HUES64 (cell line): Measurements from ENCODE around the gene NMRAL1.

Source experiments
- H3K27ac ChIP-seq: 2 replicates; pipeline ENCODE4 v1.7.0; 2013; ENCODE audit warnings: low read depth, low read length, inconsistent platforms
- H3K27me3 ChIP-seq: 2 replicates; pipeline ENCODE4 v1.6.1; 2013; ENCODE audit warnings: mild to moderate bottlenecking, low read length; ENCODE audit not compliant: insufficient read depth
- H3K36me3 ChIP-seq: 2 replicates; pipeline ENCODE4 v1.6.1; 2013; ENCODE audit warnings: mild to moderate bottlenecking, low read length; ENCODE audit not compliant: insufficient read depth
- H3K4me1 ChIP-seq: 2 replicates; pipeline ENCODE4 v1.6.1; 2013; ENCODE audit warnings: mild to moderate bottlenecking, low read length, moderate library complexity; ENCODE audit not compliant: insufficient read depth
- H3K4me3 ChIP-seq: 2 replicates; pipeline ENCODE4 v1.5.1; 2013; ENCODE audit warnings: mild to moderate bottlenecking, low read length, moderate library complexity
- H3K9ac ChIP-seq: 2 replicates; pipeline ENCODE4 v1.6.1; 2013; ENCODE audit warnings: mild to moderate bottlenecking, low read depth, low read length
- H3K9me3 ChIP-seq: 2 replicates; pipeline ENCODE4 v1.6.1; 2013; ENCODE audit warnings: low read depth, low read length; ENCODE audit not compliant: insufficient read depth
- WGBS: fragments of 150-250, 120-280 bp; methylation state at CpG from one replicate; pipeline ENCODE4 v1.1.7; 2013; ENCODE audit warnings: missing lambda C conversion rate; 5-methylcytosine and 5-hydroxymethylcytosine counted together

The NMRAL1 gene

GRCh38 chr16:4463522-4464163 is 10.8 kb downstream of the NMRAL1 start:
- H3K9me3 ChIP-seq: no peaks in the 10 kb centered on the region
- no peaks in the 10 kb centered on the region for H3K27me3 ChIP-seq
- no peak overlapping the region for H3K4me3 ChIP-seq
- no peak overlapping the region for H3K27ac ChIP-seq
- no peak overlapping the region for H3K9ac ChIP-seq
- peaks cover 49% of the 10 kb centered on the region for H3K36me3 ChIP-seq
- peaks cover 4% of the 10 kb centered on the region; the same call in 1 of the 2 replicates for H3K4me1 ChIP-seq
- 94% methylated on average over 22 of the region's 22 CpGs for WGBS

GRCh38 chr16:4461250-4462085 is 13.0 kb downstream of the NMRAL1 start:
- no peaks in the 10 kb centered on the region for H3K27me3 ChIP-seq
- no peaks in the 10 kb centered on the region for H3K9me3 ChIP-seq
- 0 out of 2 replicates have a peak overlapping the region, but pooled peaks have one; percentile 7 for H3K9ac ChIP-seq
- no peak overlapping the region for H3K4me3 ChIP-seq
- peaks cover 46% of the 10 kb centered on the region for H3K36me3 ChIP-seq
- peak overlapping the region; percentile 12 for H3K27ac ChIP-seq
- peaks cover 4% of the 10 kb centered on the region; the same call in 1 of the 2 replicates for H3K4me1 ChIP-seq
- 88% methylated on average over 26 of the region's 27 CpGs for WGBS

- Histone ChIP-seq H3K36me3 (peaks cover 46% of the 10 kb centered on the region), H3K27me3 (no peaks in the 10 kb centered on the region), H3K4me3 (no peak overlapping the region), H3K27ac (no peak overlapping the region), H3K9me3 (no peaks in the 10 kb centered on the region), H3K9ac (no peak overlapping the region), H3K4me1 (peaks cover 4% of the 10 kb centered on the region; the same call in 1 of the 2 replicates)
- 94% methylated on average over 5 of the region's 5 CpGs for WGBS
These were observed 13.5 kb downstream of the NMRAL1 start for GRCh38 chr16:4460936-4461249.

DNA sequence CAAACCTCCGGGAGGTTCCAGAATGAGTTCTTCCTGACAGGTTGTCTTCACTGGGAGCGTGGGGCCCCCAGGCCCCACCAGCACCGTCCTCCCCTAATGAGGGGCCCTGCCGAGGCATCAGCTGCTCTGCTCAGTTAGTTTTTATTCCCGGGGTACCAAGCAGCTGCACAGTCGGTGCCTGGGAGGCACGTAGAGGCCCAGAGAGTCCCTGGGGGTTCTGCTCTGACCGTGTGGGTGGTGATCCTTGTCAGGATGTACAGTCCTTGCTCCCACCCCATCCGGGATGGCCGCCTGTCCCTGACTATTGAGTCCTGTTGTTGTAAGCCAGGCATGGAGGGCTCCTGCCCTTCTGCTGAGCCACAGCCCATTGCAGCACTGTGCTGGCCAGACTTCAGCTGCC is 18.5 kb downstream of the NMRAL1 start:
- H3K27ac ChIP-seq: no peak overlapping the region
- no peaks in the 10 kb centered on the region for H3K27me3 ChIP-seq
- H3K9ac ChIP-seq: no peak overlapping the region
- H3K9me3 ChIP-seq: no peaks in the 10 kb centered on the region
- H3K36me3 ChIP-seq: peaks cover 64% of the 10 kb centered on the region
- H3K4me3 ChIP-seq: no peak overlapping the region
- no peaks in the 10 kb centered on the region for H3K4me1 ChIP-seq
- whole genome bisulfite sequencing: 83% methylated on average over 10 of the region's 10 CpGs

- Histone ChIP-seq H3K27me3 (no peaks in the 10 kb centered on the region), H3K36me3 (peaks cover 73% of the 10 kb centered on the region), H3K4me3 (no peak overlapping the region), H3K9ac (no peak overlapping the region), H3K27ac (no peak overlapping the region), H3K9me3 (no peaks in the 10 kb centered on the region), H3K4me1 (no peaks in the 10 kb centered on the region)
- WGBS: 89% methylated on average over 14 of the region's 14 CpGs
These were observed 19.3 kb downstream of the NMRAL1 start for GRCh38 chr16:4455081-4455480.

GRCh38 chr16:4454623-4455022 is 19.8 kb downstream of the NMRAL1 start:
- no peaks in the 10 kb centered on the region for H3K4me1 ChIP-seq
- no peak overlapping the region for H3K9ac ChIP-seq
- H3K9me3 ChIP-seq: no peaks in the 10 kb centered on the region
- H3K4me3 ChIP-seq: no peak overlapping the region
- peaks cover 77% of the 10 kb centered on the region for H3K36me3 ChIP-seq
- no peaks in the 10 kb centered on the region for H3K27me3 ChIP-seq
- WGBS: 88% methylated on average over 9 of the region's 9 CpGs
- H3K27ac ChIP-seq: no peak overlapping the region

GRCh38 chr16:4452674-4453073 is 21.8 kb downstream of the NMRAL1 start:
- peaks cover 88% of the 10 kb centered on the region for H3K36me3 ChIP-seq
- H3K27me3 ChIP-seq: no peaks in the 10 kb centered on the region
- H3K9me3 ChIP-seq: no peaks in the 10 kb centered on the region
- no peaks in the 10 kb centered on the region for H3K4me1 ChIP-seq
- WGBS: 97% methylated on average over 5 of the region's 5 CpGs
- no peak overlapping the region for H3K9ac ChIP-seq
- no peak overlapping the region for H3K4me3 ChIP-seq
- no peak overlapping the region for H3K27ac ChIP-seq

- H3K36me3 ChIP-seq: peaks cover 87% of the 10 kb centered on the region
- no peaks in the 10 kb centered on the region for H3K27me3 ChIP-seq
- H3K4me1 ChIP-seq: no peaks in the 10 kb centered on the region
- H3K9me3 ChIP-seq: no peaks in the 10 kb centered on the region
- H3K27ac ChIP-seq: no peak overlapping the region
- H3K9ac ChIP-seq: no peak overlapping the region
- WGBS: 93% methylated on average over 14 of the region's 14 CpGs
- H3K4me3 ChIP-seq: no peak overlapping the region
These were observed 23.4 kb downstream of the NMRAL1 start for GRCh38 chr16:4450931-4451519.

DNA sequence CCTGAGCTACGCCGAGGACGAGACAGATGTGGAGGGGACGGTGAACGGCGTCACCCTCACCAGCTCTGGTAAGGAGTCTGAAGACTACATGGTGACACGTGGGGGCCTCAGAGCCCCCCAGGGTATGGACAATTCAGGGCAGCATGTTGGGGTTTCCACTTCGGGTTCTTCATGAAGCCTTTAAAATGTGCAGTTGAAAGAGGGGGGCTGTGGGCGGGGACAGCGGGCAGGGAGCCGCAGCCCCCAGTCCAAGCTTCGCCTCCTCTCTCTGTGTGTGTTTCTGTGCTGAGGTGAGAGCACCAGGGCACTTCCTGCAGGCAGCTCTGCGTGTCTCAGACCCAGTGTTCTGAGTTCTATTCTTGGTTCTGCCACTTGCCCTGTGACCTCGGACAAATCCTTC is 24.0 kb downstream of the NMRAL1 start:
- 95% methylated on average over 14 of the region's 14 CpGs for WGBS
- H3K9me3 ChIP-seq: no peaks in the 10 kb centered on the region
- H3K27me3 ChIP-seq: no peaks in the 10 kb centered on the region
- no peak overlapping the region for H3K9ac ChIP-seq
- no peaks in the 10 kb centered on the region for H3K4me1 ChIP-seq
- no peak overlapping the region for H3K27ac ChIP-seq
- H3K4me3 ChIP-seq: no peak overlapping the region
- peaks cover 87% of the 10 kb centered on the region for H3K36me3 ChIP-seq

DNA sequence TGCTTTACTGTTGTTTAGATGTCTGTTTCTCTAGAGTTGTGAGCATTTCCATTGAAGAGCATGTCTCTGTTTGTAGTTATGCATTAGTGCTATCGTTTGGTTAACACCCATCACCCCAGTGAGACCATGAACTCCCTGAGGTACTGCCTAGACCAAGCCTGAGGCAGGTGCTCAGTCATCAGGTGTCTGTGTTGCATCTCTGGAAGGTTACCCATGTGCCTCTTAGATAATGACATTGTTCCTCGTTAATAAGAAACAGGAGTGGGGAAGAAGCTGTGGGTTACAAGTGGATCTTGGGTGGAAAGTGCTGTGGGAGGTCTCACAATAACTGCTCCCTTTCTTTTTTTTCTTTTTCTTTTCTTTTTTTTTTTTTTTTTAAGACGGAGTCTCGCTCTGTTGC is 30.4 kb downstream of the NMRAL1 start:
- Histone ChIP-seq H3K36me3 (peaks cover 93% of the 10 kb centered on the region), H3K27me3 (no peaks in the 10 kb centered on the region), H3K9me3 (no peaks in the 10 kb centered on the region), H3K9ac (no peak overlapping the region), H3K27ac (no peak overlapping the region), H3K4me1 (no peaks in the 10 kb centered on the region), H3K4me3 (no peak overlapping the region)
- 96% methylated on average over 4 of the region's 4 CpGs for WGBS

DNA sequence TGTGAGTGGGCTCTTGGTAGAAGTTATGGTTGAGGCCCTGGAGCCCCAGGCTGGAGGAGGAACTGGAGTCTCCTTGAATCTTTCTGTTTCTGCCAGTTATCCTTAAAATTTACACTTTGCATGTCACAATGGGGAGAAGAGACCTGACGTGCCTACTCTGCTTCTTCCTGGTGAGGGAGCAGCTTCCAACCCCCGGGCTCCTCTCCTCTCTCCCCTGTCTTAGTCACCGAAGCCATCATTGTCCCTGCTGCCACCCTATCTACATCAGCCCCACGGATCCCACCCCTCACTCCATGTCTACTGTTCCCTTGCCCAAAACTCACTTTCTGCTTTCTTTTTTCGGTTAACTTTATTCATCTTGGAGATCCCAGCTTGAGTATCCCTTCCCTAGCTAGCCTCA is 31.2 kb downstream of the NMRAL1 start:
- H3K4me3 ChIP-seq: no peak overlapping the region
- H3K9me3 ChIP-seq: no peaks in the 10 kb centered on the region
- H3K27ac ChIP-seq: no peak overlapping the region
- WGBS: 75% methylated on average over 5 of the region's 5 CpGs
- no peaks in the 10 kb centered on the region for H3K4me1 ChIP-seq
- H3K9ac ChIP-seq: no peak overlapping the region
- no peaks in the 10 kb centered on the region for H3K27me3 ChIP-seq
- peaks cover 93% of the 10 kb centered on the region for H3K36me3 ChIP-seq
